ENCODE measurements around the gene EFCAB6.

- TF ChIP-seq POLR2AphosphoS5 (IDR thresholded peaks at IDR 0.05) (no peak), POLR2A (IDR thresholded peaks at IDR 0.05) (no peak), CTCF (IDR thresholded peaks at IDR 0.05) (no peak)
Measured at GRCh38 chr22:43736651-43737050, 75.5 kb downstream of the EFCAB6 start.
